ENCODE measurements around the gene VCPKMT.
A peak's percentile ranks its signal among the peaks of the same experiment; 100 is the strongest.

The VCPKMT gene

GRCh38 chr14:50062438-50063085, 53.8 kb downstream of the VCPKMT start:
- no peak for TF ChIP-seq EZH2phosphoT487 (IDR thresholded peaks at IDR 0.05; ENCODE audit: borderline replicate concordance)
- peak; percentile 39 for TF ChIP-seq CTCF (conservative IDR thresholded peaks at IDR 0.05; ENCODE audit: low read length)
- no peaks in the 10 kb centered on the region for H3K9me2 ChIP-seq (replicated peaks; ENCODE audit: low read depth, low read length)
- H3K9me3 ChIP-seq (ENCODE audit: insufficient read depth, low read depth, low read length), result no peaks in the 10 kb centered on the region
- H4K20me1 ChIP-seq (ENCODE audit: insufficient read depth, low read length, poor library complexity, severe bottlenecking), result no peaks in the 10 kb centered on the region
- peak overlapping the region; percentile 66 for H3K4me2 ChIP-seq (ENCODE audit: low read depth, low read length, poor library complexity, severe bottlenecking)
- H3K4me1 ChIP-seq (ENCODE audit: insufficient read depth, low read length, poor library complexity, severe bottlenecking), result peaks cover 32% of the 10 kb centered on the region
- H3K27me3 ChIP-seq (ENCODE audit: insufficient read depth, low read length, poor library complexity, severe bottlenecking), result no peaks in the 10 kb centered on the region
- H2AFZ ChIP-seq (ENCODE audit: low read length), result no peak overlapping the region
- H3K79me2 ChIP-seq (ENCODE audit: insufficient read depth, low read length), result no peaks in the 10 kb centered on the region
- no peaks in the 10 kb centered on the region for H3K36me3 ChIP-seq (ENCODE audit: insufficient read depth, low read length)
- peak overlapping the region; percentile 39 for H3K4me3 ChIP-seq (ENCODE audit: low read length, poor library complexity, severe bottlenecking)
- no peak overlapping the region for H3K9ac ChIP-seq (ENCODE audit: low read depth, low read length, poor library complexity, severe bottlenecking)
- no peaks in the 10 kb centered on the region for H3F3A ChIP-seq (ENCODE audit: low read depth)

GRCh38 chr14:50061664-50062437, 54.5 kb downstream of the VCPKMT start:
- H3K27me3 ChIP-seq (ENCODE audit: insufficient read depth, low read length, poor library complexity, severe bottlenecking), result no peaks in the 10 kb centered on the region
- H3F3A ChIP-seq (ENCODE audit: low read depth), result no peaks in the 10 kb centered on the region
- peaks cover 35% of the 10 kb centered on the region for H3K4me1 ChIP-seq (ENCODE audit: insufficient read depth, low read length, poor library complexity, severe bottlenecking)
- H3K4me2 ChIP-seq (ENCODE audit: low read depth, low read length, poor library complexity, severe bottlenecking), result peak overlapping the region; percentile 66
- H3K4me3 ChIP-seq (ENCODE audit: low read length, poor library complexity, severe bottlenecking), result peak overlapping the region; percentile 39
- TF ChIP-seq EZH2phosphoT487 (IDR thresholded peaks at IDR 0.05; ENCODE audit: borderline replicate concordance) (no peak), CTCF (conservative IDR thresholded peaks at IDR 0.05; ENCODE audit: low read length) (no peak)
- H3K9me3 ChIP-seq (ENCODE audit: insufficient read depth, low read depth, low read length), result no peaks in the 10 kb centered on the region
- H3K36me3 ChIP-seq (ENCODE audit: insufficient read depth, low read length), result no peaks in the 10 kb centered on the region
- no peaks in the 10 kb centered on the region for H3K9me2 ChIP-seq (replicated peaks; ENCODE audit: low read depth, low read length)
- H3K9ac ChIP-seq (ENCODE audit: low read depth, low read length, poor library complexity, severe bottlenecking), result no peak overlapping the region
- no peaks in the 10 kb centered on the region for H3K79me2 ChIP-seq (ENCODE audit: insufficient read depth, low read length)
- no peak overlapping the region for H2AFZ ChIP-seq (ENCODE audit: low read length)
- H4K20me1 ChIP-seq (ENCODE audit: insufficient read depth, low read length, poor library complexity, severe bottlenecking), result no peaks in the 10 kb centered on the region

GRCh38 chr14:50060871-50061663, 55.3 kb downstream of the VCPKMT start:
- peak overlapping the region; percentile 6 for H3K4me3 ChIP-seq (ENCODE audit: low read length, poor library complexity, severe bottlenecking)
- H3K36me3 ChIP-seq (ENCODE audit: insufficient read depth, low read length), result no peaks in the 10 kb centered on the region
- H3K9ac ChIP-seq (ENCODE audit: low read depth, low read length, poor library complexity, severe bottlenecking), result no peak overlapping the region
- no peaks in the 10 kb centered on the region for H3F3A ChIP-seq (ENCODE audit: low read depth)
- H3K4me1 ChIP-seq (ENCODE audit: insufficient read depth, low read length, poor library complexity, severe bottlenecking), result peaks cover 35% of the 10 kb centered on the region
- peak overlapping the region; percentile 66 for H3K4me2 ChIP-seq (ENCODE audit: low read depth, low read length, poor library complexity, severe bottlenecking)
- no peaks in the 10 kb centered on the region for H3K79me2 ChIP-seq (ENCODE audit: insufficient read depth, low read length)
- no peak overlapping the region for H2AFZ ChIP-seq (ENCODE audit: low read length)
- TF ChIP-seq EZH2phosphoT487 (IDR thresholded peaks at IDR 0.05; ENCODE audit: borderline replicate concordance) (no peak), CTCF (conservative IDR thresholded peaks at IDR 0.05; ENCODE audit: low read length) (peak; percentile 29)
- no peaks in the 10 kb centered on the region for H4K20me1 ChIP-seq (ENCODE audit: insufficient read depth, low read length, poor library complexity, severe bottlenecking)
- no peaks in the 10 kb centered on the region for H3K9me3 ChIP-seq (ENCODE audit: insufficient read depth, low read depth, low read length)
- no peaks in the 10 kb centered on the region for H3K9me2 ChIP-seq (replicated peaks; ENCODE audit: low read depth, low read length)
- H3K27me3 ChIP-seq (ENCODE audit: insufficient read depth, low read length, poor library complexity, severe bottlenecking), result no peaks in the 10 kb centered on the region
